Right atrium auricular region (tissue), 2 donors: Measurements from ENCODE around the gene CD79A. TPM values are rescaled to one million over a fixed set of nuclear protein-coding genes. Genes with fewer than 3 reads are reported as not detected.

Experiments
- DNase-seq: peaks from one replicate; pipeline ENCODE4 v3.0.0-alpha.2; 2019; ENCODE audit warnings: low spot score
- H3K27ac ChIP-seq, 2 donors: fragments of 200-600 bp; sonication (generic); 1 replicate in 1 of 2; 2 replicates in 1 of 2; pipeline ENCODE4 v1.5.1; 2016 to 2019
- H3K27me3 ChIP-seq, 2 donors: fragments of 200-600 bp; sonication (generic); one replicate each; pipeline versions ENCODE4 v1.5.1 to v1.6.0; 2017 to 2019
- H3K36me3 ChIP-seq: fragments of 200-600 bp; sonication (generic); one replicate; pipeline ENCODE4 v1.5.1; 2016
- H3K4me1 ChIP-seq, 2 donors: fragments of 200-600 bp; sonication (generic); one replicate each; pipeline versions ENCODE4 v1.5.1 to v1.6.0; 2017 to 2019
- H3K4me3 ChIP-seq, 2 donors: fragments of 200-600 bp; sonication (generic); 1 replicate in 1 of 2; 2 replicates in 1 of 2; pipeline ENCODE4 v1.5.1; 2017 to 2019; ENCODE audit warnings: mild to moderate bottlenecking in 1 of 2, moderate library complexity in 1 of 2
- H3K9me3 ChIP-seq, 2 donors: fragments of 200-600 bp; sonication (generic); one replicate each; pipeline ENCODE4 v1.5.1; 2019
- total RNA-seq, 2 donors: library from RNA; depleted of rRNA; stranded (reverse); fragments of >200 nt; gene quantifications; one replicate each; pipeline ENCODE4 v1.1.0, GENCODE V29; 2016
- TF ChIP-seq, protein P1 (sequence below), 2 donors: fragments of 200-600 bp; sonication (generic); IDR thresholded peaks; one replicate each; pipeline ENCODE4 v1.5.1; 2019; ENCODE audit warnings: antibody characterized with exemption in 2 of 2

CD79A gene
- total RNA-seq, 2 donors from 2014 or later, result 1.1 TPM; not detected in 1

DNA sequence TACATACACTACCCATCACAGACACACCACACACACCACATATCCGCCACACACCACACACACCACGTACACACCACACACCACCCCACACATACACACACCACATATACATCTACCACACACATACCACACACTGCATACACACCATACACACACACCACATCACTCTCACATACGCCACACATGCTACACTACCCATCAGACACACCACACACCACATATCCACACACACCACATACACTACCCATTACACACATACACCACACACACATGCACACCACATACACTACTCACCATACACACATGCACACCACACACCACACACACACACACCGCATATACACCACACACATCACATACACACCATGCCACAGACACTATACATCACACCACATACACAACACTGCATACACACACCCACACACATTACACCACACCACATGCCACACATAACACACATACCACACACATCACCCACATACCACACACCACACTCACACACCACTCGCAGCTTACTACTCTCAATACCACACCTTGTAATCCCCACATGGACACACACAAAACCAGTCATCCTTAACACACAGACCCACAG is 41.7 kb downstream of the CD79A start:
- Histone ChIP-seq H3K27me3 (peaks cover 19 to 20% of the 10 kb centered on the region in 2 donors), H3K36me3 (no peaks in the 10 kb centered on the region), H3K9me3 (no peaks in the 10 kb centered on the region), H3K4me3 (no peak overlapping the region), H3K4me1 (no peaks in the 10 kb centered on the region), H3K27ac (no peak overlapping the region)
- DNase-seq, result no peak
- TF ChIP-seq, protein P1, sequence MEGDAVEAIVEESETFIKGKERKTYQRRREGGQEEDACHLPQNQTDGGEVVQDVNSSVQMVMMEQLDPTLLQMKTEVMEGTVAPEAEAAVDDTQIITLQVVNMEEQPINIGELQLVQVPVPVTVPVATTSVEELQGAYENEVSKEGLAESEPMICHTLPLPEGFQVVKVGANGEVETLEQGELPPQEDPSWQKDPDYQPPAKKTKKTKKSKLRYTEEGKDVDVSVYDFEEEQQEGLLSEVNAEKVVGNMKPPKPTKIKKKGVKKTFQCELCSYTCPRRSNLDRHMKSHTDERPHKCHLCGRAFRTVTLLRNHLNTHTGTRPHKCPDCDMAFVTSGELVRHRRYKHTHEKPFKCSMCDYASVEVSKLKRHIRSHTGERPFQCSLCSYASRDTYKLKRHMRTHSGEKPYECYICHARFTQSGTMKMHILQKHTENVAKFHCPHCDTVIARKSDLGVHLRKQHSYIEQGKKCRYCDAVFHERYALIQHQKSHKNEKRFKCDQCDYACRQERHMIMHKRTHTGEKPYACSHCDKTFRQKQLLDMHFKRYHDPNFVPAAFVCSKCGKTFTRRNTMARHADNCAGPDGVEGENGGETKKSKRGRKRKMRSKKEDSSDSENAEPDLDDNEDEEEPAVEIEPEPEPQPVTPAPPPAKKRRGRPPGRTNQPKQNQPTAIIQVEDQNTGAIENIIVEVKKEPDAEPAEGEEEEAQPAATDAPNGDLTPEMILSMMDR (IDR thresholded peaks at IDR 0.05), result no peak

DNA sequence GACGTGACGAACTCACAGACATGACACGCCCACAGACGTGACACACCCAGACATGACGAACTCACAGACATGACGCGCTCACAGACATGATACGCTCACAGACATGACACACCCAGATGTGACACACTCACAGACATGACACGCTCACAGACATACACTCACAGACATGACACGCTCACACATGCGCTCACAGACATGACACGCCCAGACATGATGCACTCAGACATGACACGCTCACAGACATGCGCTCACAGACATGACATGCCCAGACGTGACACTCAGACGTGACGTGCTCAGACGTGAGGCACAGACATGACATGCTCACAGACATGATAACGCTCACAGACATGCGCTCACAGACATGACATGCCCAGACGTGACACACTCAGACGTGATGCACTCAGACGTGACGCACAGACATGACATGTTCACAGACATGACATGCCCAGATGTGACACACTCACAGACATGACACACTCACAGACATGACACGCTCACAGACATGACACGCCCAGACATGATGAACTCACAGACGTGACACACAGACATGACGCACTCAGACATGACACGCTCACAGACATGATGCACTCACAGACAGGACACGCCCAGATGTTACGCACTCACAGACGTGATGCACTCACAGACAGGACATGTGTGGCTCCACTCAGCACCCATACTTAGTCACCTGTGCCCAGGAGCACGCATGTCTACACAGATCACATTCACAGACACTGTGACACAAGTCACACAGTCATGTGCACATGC is 43.1 kb downstream of the CD79A start:
- no peaks in the 10 kb centered on the region for H3K4me1 ChIP-seq
- no peak overlapping the region for H3K27ac ChIP-seq
- peaks cover 16 to 19% of the 10 kb centered on the region in 2 donors for H3K27me3 ChIP-seq
- DNase-seq, result no peak
- no peaks in the 10 kb centered on the region for H3K9me3 ChIP-seq
- no peaks in the 10 kb centered on the region for H3K36me3 ChIP-seq
- TF ChIP-seq, protein P1 (IDR thresholded peaks at IDR 0.05), result no peak
- H3K4me3 ChIP-seq, result no peak overlapping the region

DNA sequence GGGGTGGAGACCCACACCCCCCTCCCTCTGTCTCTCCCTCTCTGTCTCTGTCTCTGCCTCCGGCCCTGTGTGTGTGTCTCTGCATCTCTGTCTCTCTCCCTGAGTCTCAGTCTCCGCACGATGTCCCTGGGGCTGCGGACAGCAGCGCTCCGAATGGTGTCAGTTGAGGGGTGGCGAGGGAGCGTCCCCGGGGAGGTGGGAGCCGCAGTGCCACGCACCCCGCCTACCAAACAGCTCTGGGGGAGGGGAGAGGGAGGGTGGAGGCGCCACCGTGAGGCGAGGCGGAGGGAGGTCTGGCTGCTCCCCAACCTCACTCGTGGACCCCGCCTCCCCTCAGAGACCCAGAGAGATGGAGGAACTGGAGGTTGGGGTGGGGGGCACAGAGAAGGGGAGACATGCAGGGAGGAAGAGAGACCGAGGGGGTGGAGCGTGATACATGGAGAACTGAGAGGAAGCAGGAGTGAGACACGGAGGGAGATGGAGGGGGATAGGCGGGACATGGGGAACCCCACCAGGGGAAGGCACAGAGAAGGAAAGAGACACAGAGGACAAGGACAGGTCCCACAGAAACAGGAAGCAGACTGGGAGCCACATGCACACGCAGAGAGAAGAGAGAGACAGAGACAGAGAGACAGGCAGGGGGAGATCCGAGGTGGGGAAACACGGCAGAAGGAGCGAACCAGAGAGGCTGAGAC is 44.0 kb downstream of the CD79A start:
- no peak for DNase-seq
- Histone ChIP-seq H3K9me3 (no peaks in the 10 kb centered on the region), H3K36me3 (no peaks in the 10 kb centered on the region), H3K27ac (no peak overlapping the region), H3K4me3 (no peak overlapping the region), H3K4me1 (no peaks in the 10 kb centered on the region), H3K27me3 (peaks cover 14 to 23% of the 10 kb centered on the region in 2 donors)
- TF ChIP-seq, protein P1 (IDR thresholded peaks at IDR 0.05), result no peak

DNA sequence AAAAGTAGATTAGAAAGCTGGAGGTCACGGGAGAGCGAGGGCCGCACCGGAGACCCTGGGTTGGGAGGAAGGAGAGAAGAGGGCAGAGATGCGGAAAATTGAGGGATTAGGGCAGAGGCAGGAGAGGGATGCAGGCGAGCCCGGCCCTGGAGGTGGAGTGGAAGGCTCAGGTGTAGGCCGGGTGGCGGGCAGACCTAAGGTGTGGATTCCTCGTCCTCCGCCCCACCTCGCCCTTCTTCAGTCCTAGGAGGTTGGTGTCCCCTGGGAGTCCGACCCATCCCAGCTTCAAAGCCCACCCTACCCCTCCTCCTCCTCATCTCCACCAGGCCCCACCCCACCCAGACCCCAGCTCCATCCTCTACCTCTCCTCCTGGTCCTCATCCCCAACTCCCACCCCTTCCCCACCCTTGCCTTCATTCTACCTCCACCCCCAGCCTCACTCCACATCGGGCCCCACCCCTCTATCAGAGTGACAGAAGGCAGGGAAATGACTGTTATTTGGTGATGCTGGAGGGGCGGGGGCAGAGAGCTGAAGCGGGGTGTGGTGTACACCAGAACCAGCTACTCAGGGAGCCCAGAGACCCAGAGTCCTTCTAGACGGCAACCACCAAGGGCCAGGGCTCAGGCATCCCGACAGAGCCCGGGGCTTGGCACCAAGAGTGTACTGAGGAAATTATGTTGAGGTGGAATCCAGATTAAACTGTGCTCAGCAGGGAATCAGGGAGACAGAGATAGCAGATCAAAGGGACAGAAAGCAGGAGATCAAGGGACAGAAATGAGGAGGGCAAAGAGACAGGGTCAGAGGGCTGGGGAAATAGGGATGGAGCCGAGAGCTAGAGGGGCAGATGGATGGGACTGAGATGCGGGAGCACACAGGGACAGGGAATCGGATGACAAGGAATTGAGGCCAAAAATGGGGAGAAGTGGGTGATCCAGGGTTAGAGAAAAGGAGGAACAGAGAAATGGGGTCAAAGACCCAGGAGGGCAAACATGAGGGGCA is 44.8 kb downstream of the CD79A start:
- Histone ChIP-seq H3K4me1 (no peaks in the 10 kb centered on the region), H3K4me3 (no peak overlapping the region), H3K36me3 (no peaks in the 10 kb centered on the region), H3K27ac (no peak overlapping the region), H3K9me3 (no peaks in the 10 kb centered on the region), H3K27me3 (peaks cover 17 to 32% of the 10 kb centered on the region in 2 donors)
- no peak for DNase-seq
- TF ChIP-seq, protein P1 (IDR thresholded peaks at IDR 0.05), result no peak

DNA sequence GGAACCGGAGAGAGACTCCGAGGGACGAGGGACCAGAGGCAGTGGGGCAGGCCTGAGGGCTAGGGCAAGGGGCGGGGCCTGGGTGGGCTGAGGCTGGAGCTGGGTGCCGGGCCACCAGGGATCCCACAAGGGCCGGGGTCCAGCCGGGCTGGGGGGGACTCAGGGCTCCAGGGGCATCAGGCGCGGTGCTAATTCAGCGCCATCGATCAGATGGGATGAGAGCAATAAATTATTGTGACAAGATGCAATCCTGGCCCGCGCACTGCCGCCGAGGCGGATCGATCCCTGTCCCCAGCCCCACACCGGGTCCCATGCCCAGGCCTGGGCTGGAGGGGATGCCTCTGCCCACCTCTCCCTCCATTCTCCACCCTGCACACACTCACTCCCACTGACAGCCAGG is 45.5 kb downstream of the CD79A start:
- Histone ChIP-seq H3K27me3 (peaks cover 20 to 39% of the 10 kb centered on the region in 2 donors), H3K36me3 (no peaks in the 10 kb centered on the region), H3K4me3 (no peak overlapping the region), H3K9me3 (no peaks in the 10 kb centered on the region), H3K27ac (no peak overlapping the region), H3K4me1 (peaks cover 0 to 1% of the 10 kb centered on the region in 2 donors)
- TF ChIP-seq, protein P1 (IDR thresholded peaks at IDR 0.05), result no peak
- DNase-seq, result no peak
